Endothelial cell of umbilical vein (primary cell): Measurements from ENCODE around the gene VSTM2B. TPM values are rescaled to one million over a fixed set of nuclear protein-coding genes. Genes with fewer than 3 reads are reported as not detected.

ENCODE experiments used
- BruUV-seq: library from RNA; stranded (reverse); fragments of 400-500 nt; replicated peaks from 2 replicates; lab custom pipeline; 2021; lab: Mats Ljungman, UMichigan
- CTCF ChIA-PET: fragments of 300-600, 350-600 bp; sonication (Branson Sonifier 250); formaldehyde crosslinking; loops from one replicate; lab custom pipeline; 2021; ENCODE audit warnings: antibody characterized with exemption, inconsistent platforms; lab: Charles Lee
- POLR2A ChIA-PET: fragments of 300-600, 350-600 bp; sonication (Branson Sonifier 250); formaldehyde crosslinking; loops from one replicate; lab custom pipeline; 2021; ENCODE audit warnings: antibody characterized with exemption, inconsistent platforms; lab: Charles Lee
- DNase-seq: peaks from one replicate; pipeline ENCODE4 v3.0.0-alpha.2; 2011; ENCODE audit warnings: low read depth, low spot score
- FAIRE-seq: peaks from 2 replicates; lab custom pipeline; 2011; peaks lifted over from hg19 to GRCh38; lab: Jason Lieb, UNC
- H2AFZ ChIP-seq: 2 replicates; pipeline ENCODE4 v1.6.0; 2012; ENCODE audit warnings: low read depth, low read length, control low read depth, inconsistent platforms
- H3K27ac ChIP-seq: 2 replicates; pipeline ENCODE4 v1.5.1; 2011; ENCODE audit warnings: low read depth, mild to moderate bottlenecking, control low read depth, low read length, moderate library complexity; ENCODE audit not compliant: insufficient read depth
- H3K27me3 ChIP-seq, 2 experiments: 2 replicates each; pipeline versions ENCODE4 v1.6.0 to v1.6.1; 2011; ENCODE audit warnings: low read length in 2 of 2, mixed read lengths in 1 of 2; ENCODE audit not compliant: control insufficient read depth in 2 of 2, insufficient read depth in 2 of 2
- H3K36me3 ChIP-seq, 2 experiments: 2 replicates in 1 of 2; 3 replicates in 1 of 2; pipeline ENCODE4 v1.5.1; 2011; ENCODE audit warnings: low read length in 2 of 2, mild to moderate bottlenecking in 1 of 2, moderate library complexity in 1 of 2; ENCODE audit not compliant: control insufficient read depth in 2 of 2, insufficient read depth in 2 of 2; ENCODE audit errors: extremely low read depth in 1 of 2
- H3K4me1 ChIP-seq: 3 replicates; pipeline ENCODE4 v1.5.1; 2011; ENCODE audit warnings: mild to moderate bottlenecking, low read length; ENCODE audit not compliant: control insufficient read depth, insufficient read depth; ENCODE audit errors: extremely low read depth
- H3K4me2 ChIP-seq: 2 replicates; pipeline ENCODE4 v1.6.1; 2011; ENCODE audit warnings: low read length, control low read depth, mixed read lengths; ENCODE audit not compliant: insufficient read depth
- H3K4me3 ChIP-seq, 3 experiments: fragments of 200-600 bp in 1 of 3; sonication (generic), shearing (Covaris generic) in 1 of 3; replicated peaks in 1 of 3; 2 replicates each; pipeline ENCODE4 v1.5.1; 2011 to 2016; ENCODE audit warnings: control low read depth in 3 of 3, low read length in 3 of 3, mild to moderate bottlenecking in 2 of 3, inconsistent platforms in 1 of 3, low read depth in 1 of 3, moderate library complexity in 1 of 3; ENCODE audit not compliant: insufficient read depth in 1 of 3
- H3K79me2 ChIP-seq: 2 replicates; pipeline ENCODE4 v1.6.0; 2012; ENCODE audit warnings: low read length, inconsistent platforms; ENCODE audit not compliant: control insufficient read depth, insufficient read depth
- H3K9ac ChIP-seq: replicated peaks from 2 replicates; pipeline ENCODE3; 2011; ENCODE audit warnings: low read length, control low read depth; ENCODE audit not compliant: insufficient read depth; ENCODE audit errors: extremely low read depth
- H3K9me1 ChIP-seq: replicated peaks from 3 replicates; pipeline ENCODE4 v1.6.0; 2011; ENCODE audit warnings: mild to moderate bottlenecking, low read length; ENCODE audit not compliant: control insufficient read depth, insufficient read depth; ENCODE audit errors: extremely low read depth
- H3K9me3 ChIP-seq: replicated peaks from 2 replicates; pipeline ENCODE4 v1.5.1; 2012; ENCODE audit warnings: low read length, inconsistent platforms; ENCODE audit not compliant: control insufficient read depth, insufficient read depth
- H4K20me1 ChIP-seq: replicated peaks from 2 replicates; pipeline ENCODE3; 2011; ENCODE audit warnings: mild to moderate bottlenecking, low read length; ENCODE audit not compliant: control insufficient read depth, insufficient read depth; ENCODE audit errors: extremely low read depth
- EZH2 ChIP-seq: IDR thresholded peaks from 2 replicates; pipeline ENCODE4 v1.6.1; 2012; ENCODE audit warnings: borderline replicate concordance, low read depth, mild to moderate bottlenecking, moderate library complexity, low read length, inconsistent platforms; ENCODE audit not compliant: severe bottlenecking
- FOS ChIP-seq: IDR thresholded peaks from 2 replicates; pipeline ENCODE4 v1.6.1; 2011; ENCODE audit warnings: mild to moderate bottlenecking, low read length, moderate library complexity, borderline replicate concordance; ENCODE audit not compliant: insufficient read depth
- GATA2 ChIP-seq: IDR thresholded peaks from 2 replicates; pipeline ENCODE4 v1.7.0; 2011; ENCODE audit warnings: low read depth, mild to moderate bottlenecking, moderate library complexity, mixed read lengths, low read length; ENCODE audit not compliant: insufficient read length, insufficient read depth
- JUN ChIP-seq: IDR thresholded peaks from 2 replicates; pipeline ENCODE4 v1.6.1; 2011; ENCODE audit warnings: borderline replicate concordance, low read depth; ENCODE audit not compliant: insufficient read length, insufficient read depth
- MYC ChIP-seq: IDR thresholded peaks from one replicate; pipeline ENCODE4 v1.6.1; 2011; ENCODE audit warnings: mild to moderate bottlenecking, low read depth, low read length
- POLR2A ChIP-seq: IDR thresholded peaks from 2 replicates; pipeline ENCODE4 v1.6.1; 2012; ENCODE audit warnings: low read depth, mild to moderate bottlenecking, control low read depth, low read length
- POLR2AphosphoS5 ChIP-seq: IDR thresholded peaks from 2 replicates; pipeline ENCODE4 v1.6.1; 2012; ENCODE audit warnings: low read depth, mild to moderate bottlenecking, control low read depth, low read length, moderate library complexity; ENCODE audit not compliant: insufficient read depth
- dilution Hi-C: fragments of 300-500 bp; cut with MboI; formaldehyde crosslinking; loops from one replicate; pipeline ENCODE4 v1.15.0; 2019; ENCODE audit warnings: low sequenced_read_pairs; ENCODE audit not compliant: extremely low pct_ligation_motif_present
- intact Hi-C: fragments of 100-400 bp; cut with micrococcal nuclease; formaldehyde crosslinking; loops from one replicate; pipeline ENCODE4 v1.10.0; 2022
- polyA plus RNA-seq, 4 experiments: library from polyadenylated mRNA; depleted of rRNA in 3 of 4; stranded (reverse) in 3 of 4; unstranded in 1 of 4; fragments of >200 nt; gene quantifications; 2 replicates each; pipeline versions ENCODE4 v1.2.1 to v1.2.3, GENCODE V29; 2011 to 2012; ENCODE audit warnings: missing spikeins in 1 of 4
- total RNA-seq: library from RNA; stranded (reverse); gene quantifications from 2 replicates; pipeline ENCODE4 v1.2.3, GENCODE V29; 2021
- TF ChIP-seq, protein P1 (sequence below): IDR thresholded peaks from 2 replicates; pipeline ENCODE4 v1.6.1; 2011; ENCODE audit not compliant: insufficient read depth, insufficient read length
- TF ChIP-seq, protein P2 (sequence below), 2 donors: IDR thresholded peaks; 1 replicate in 1 of 2; 2 replicates in 1 of 2; pipeline ENCODE4 v1.5.1; 2011; ENCODE audit warnings: low read length in 2 of 2, mild to moderate bottlenecking in 2 of 2, moderate library complexity in 2 of 2, control low read depth in 1 of 2, inconsistent platforms in 1 of 2, low read depth in 1 of 2; ENCODE audit not compliant: insufficient read depth in 1 of 2; ENCODE audit errors: extremely low read depth in 1 of 2

Gene VSTM2B
- total and polyA plus RNA-seq, 2 donors (not counting 3 experiments of a cell fraction or from before 2014, with no cell fraction given) = not detected

DNA sequence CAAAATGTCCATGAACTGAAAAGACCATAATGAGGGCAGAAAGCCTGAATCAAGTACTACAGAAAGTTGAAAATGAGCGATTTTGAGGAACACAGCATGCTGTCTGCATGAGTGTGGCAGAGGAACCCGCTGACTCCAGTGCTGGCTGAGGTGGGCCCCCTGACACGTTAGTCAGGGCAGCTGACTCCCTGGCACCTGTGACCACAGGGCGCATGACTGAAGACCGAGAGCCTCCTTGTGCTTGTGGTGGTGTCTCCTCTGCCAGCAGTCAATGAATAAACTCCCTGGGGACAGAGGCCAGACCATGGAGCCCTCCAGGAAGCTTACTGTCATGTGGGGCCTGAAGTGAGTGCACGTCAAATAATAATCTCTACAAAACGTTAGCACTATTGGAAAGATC, 38.4 kb upstream of the VSTM2B start:
- H3K9me1 ChIP-seq = no peaks in the 10 kb centered on the region
- no TSS peak for BruUV-seq
- peaks cover 2% of the 10 kb centered on the region for H3K9me3 ChIP-seq
- dilution Hi-C loops = no loop called here
- H3K4me2 ChIP-seq = no peak overlapping the region
- no peak overlapping the region for H2AFZ ChIP-seq
- POLR2A ChIA-PET = no interaction called here
- H3K4me1 ChIP-seq = no peaks in the 10 kb centered on the region
- no peaks in the 10 kb centered on the region for H3K27me3 ChIP-seq
- H4K20me1 ChIP-seq = no peaks in the 10 kb centered on the region
- no peaks in the 10 kb centered on the region for H3K36me3 ChIP-seq
- CTCF ChIA-PET = no interaction called here
- no peak overlapping the region for H3K9ac ChIP-seq
- no peak overlapping the region for H3K4me3 ChIP-seq
- DNase-seq (no peak), FAIRE-seq (no peak)
- no peak overlapping the region for H3K27ac ChIP-seq
- H3K79me2 ChIP-seq = no peaks in the 10 kb centered on the region
- TF ChIP-seq GATA2 = no peak
- TF ChIP-seq, protein P1, sequence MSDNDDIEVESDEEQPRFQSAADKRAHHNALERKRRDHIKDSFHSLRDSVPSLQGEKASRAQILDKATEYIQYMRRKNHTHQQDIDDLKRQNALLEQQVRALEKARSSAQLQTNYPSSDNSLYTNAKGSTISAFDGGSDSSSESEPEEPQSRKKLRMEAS = no peak
- TF ChIP-seq MYC = no peak
- TF ChIP-seq POLR2A = no peak
- no peak for TF ChIP-seq EZH2
- TF ChIP-seq POLR2AphosphoS5 = no peak
- no peak for TF ChIP-seq FOS
- no peak for TF ChIP-seq JUN
- TF ChIP-seq, protein P2, sequence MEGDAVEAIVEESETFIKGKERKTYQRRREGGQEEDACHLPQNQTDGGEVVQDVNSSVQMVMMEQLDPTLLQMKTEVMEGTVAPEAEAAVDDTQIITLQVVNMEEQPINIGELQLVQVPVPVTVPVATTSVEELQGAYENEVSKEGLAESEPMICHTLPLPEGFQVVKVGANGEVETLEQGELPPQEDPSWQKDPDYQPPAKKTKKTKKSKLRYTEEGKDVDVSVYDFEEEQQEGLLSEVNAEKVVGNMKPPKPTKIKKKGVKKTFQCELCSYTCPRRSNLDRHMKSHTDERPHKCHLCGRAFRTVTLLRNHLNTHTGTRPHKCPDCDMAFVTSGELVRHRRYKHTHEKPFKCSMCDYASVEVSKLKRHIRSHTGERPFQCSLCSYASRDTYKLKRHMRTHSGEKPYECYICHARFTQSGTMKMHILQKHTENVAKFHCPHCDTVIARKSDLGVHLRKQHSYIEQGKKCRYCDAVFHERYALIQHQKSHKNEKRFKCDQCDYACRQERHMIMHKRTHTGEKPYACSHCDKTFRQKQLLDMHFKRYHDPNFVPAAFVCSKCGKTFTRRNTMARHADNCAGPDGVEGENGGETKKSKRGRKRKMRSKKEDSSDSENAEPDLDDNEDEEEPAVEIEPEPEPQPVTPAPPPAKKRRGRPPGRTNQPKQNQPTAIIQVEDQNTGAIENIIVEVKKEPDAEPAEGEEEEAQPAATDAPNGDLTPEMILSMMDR (IDR thresholded peaks at IDR 0.05; ENCODE audit: extremely low read depth in 1 of 2, insufficient read depth in 1 of 2, low read depth in 1 of 2, low read length in 2 of 2) = no peak
- intact Hi-C loops = no loop called here
